Vagina (tissue), 2 donors: ENCODE results near the gene PRKAG2.
"Not testable (repeated sequence)": the region's sequence is repeated elsewhere in the genome, so short reads cannot be mapped to it uniquely, and the experiment has no call there.

Experiments used
- CTCF ChIP-seq, 3 experiments: fragments of 450-650 bp in 2 of 3; fragments of 200-600 bp in 1 of 3; sonication (generic) in 1 of 3; IDR thresholded peaks; one replicate each; pipeline ENCODE4 v1.5.1; 2017 to 2019; ENCODE audit warnings: antibody characterized with exemption in 3 of 3, mild to moderate bottlenecking in 2 of 3, moderate library complexity in 2 of 3
- POLR2A ChIP-seq, 2 donors: fragments of 450-650 bp; IDR thresholded peaks; one replicate each; pipeline ENCODE4 v1.6.1; 2017; ENCODE audit warnings: antibody characterized with exemption in 2 of 2, mild to moderate bottlenecking in 2 of 2, moderate library complexity in 2 of 2
- POLR2AphosphoS5 ChIP-seq, 2 donors: sonication (generic); formaldehyde crosslinking; IDR thresholded peaks; one replicate each; pipeline ENCODE4 v1.9.0; 2017; ENCODE audit warnings: antibody characterized with exemption in 2 of 2, mild to moderate bottlenecking in 2 of 2, low read depth in 1 of 2; ENCODE audit not compliant: insufficient read depth in 1 of 2

- not testable (repeated sequence) for TF ChIP-seq CTCF (IDR thresholded peaks at IDR 0.05); POLR2AphosphoS5 (IDR thresholded peaks at IDR 0.05; ENCODE audit: insufficient read depth in 1 of 2, low read depth in 1 of 2); POLR2A (IDR thresholded peaks at IDR 0.05)
These were observed 303.9 kb downstream of the PRKAG2 start for GRCh38 chr7:151573046-151573445.
